GM12875 (cell line): ENCODE data around the gene FLII.

ENCODE experiments used
- H3K4me3 ChIP-seq: one replicate; pipeline ENCODE4 v1.5.1; 2011; ENCODE audit warnings: low read depth, low read length, control low read depth
- TF ChIP-seq, protein P1 (sequence below): IDR thresholded peaks from 2 replicates; pipeline ENCODE4 v1.5.1; 2011; ENCODE audit warnings: low read depth, mild to moderate bottlenecking, control low read depth, inconsistent platforms, low read length, moderate library complexity, borderline replicate concordance; ENCODE audit not compliant: insufficient read depth

The FLII gene

DNA sequence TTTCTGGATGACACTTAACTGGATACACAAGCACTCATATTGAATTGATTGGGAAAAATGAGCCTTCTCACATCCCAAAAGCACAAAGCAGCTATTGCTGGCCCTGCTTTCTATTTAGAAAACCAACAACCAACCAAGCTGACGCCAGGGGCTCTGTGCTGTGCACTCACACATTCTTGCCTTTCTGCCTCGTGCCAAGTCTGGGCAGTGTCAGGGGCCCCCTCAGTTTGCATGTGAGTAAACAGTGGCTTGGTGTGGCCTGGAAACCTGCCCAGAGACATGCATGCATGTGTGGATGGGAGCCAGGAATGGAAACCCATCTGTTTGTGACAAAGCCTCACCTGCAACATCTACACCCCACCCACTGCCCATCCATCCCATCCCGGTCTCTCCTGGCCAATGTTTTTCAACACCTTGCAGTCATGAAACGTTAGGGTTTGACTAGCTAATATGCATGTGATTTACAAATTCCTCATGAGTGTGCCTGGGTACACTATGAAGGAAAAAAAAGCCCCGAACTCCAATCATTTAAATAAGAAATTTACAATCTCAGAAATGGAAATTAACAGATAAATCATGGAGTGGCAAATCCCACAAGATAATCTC is 22.3 kb upstream of the FLII start:
- TF ChIP-seq, protein P1, sequence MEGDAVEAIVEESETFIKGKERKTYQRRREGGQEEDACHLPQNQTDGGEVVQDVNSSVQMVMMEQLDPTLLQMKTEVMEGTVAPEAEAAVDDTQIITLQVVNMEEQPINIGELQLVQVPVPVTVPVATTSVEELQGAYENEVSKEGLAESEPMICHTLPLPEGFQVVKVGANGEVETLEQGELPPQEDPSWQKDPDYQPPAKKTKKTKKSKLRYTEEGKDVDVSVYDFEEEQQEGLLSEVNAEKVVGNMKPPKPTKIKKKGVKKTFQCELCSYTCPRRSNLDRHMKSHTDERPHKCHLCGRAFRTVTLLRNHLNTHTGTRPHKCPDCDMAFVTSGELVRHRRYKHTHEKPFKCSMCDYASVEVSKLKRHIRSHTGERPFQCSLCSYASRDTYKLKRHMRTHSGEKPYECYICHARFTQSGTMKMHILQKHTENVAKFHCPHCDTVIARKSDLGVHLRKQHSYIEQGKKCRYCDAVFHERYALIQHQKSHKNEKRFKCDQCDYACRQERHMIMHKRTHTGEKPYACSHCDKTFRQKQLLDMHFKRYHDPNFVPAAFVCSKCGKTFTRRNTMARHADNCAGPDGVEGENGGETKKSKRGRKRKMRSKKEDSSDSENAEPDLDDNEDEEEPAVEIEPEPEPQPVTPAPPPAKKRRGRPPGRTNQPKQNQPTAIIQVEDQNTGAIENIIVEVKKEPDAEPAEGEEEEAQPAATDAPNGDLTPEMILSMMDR: no peak
- no peak overlapping the region for H3K4me3 ChIP-seq

DNA sequence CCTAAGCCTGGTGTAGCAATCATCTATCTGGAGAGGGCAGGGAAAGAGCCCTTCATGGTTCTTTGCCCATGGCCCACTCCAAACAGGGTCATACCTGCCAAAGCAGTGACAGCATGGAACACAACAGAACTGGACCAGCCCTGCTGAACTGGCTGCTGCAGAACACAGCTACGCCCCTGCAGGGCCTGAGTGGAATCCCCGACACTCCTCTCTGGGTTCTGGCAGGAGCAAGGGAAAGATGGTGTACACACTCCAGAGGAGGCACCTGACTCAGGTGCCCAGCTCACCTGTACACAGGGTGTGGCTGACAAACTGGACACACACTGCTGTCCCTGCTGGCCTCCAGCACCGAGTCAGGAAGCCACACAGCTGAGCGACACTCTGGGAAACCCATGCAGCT is 21.7 kb upstream of the FLII start:
- TF ChIP-seq, protein P1: no peak
- H3K4me3 ChIP-seq: no peak overlapping the region

DNA sequence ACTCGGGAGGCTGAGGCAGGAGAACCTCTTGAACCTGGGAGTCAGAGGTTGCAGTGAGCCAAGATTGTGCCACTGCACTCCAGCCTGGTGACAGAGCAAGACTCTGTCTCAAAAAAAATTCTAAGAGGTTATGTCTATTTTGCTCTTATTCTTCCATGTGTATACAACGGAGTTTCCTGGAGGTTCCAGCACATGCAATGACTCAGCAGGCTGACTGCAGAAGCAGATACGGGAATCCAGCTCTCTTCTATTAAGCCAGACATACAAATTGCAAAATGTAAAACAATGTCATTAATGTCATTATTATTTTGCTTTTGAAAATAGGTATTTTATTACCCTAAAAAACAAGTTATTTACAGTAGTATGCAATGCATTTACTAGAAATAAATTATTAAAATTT is 20.3 kb upstream of the FLII start:
- TF ChIP-seq, protein P1: no peak
- H3K4me3 ChIP-seq: no peak overlapping the region

DNA sequence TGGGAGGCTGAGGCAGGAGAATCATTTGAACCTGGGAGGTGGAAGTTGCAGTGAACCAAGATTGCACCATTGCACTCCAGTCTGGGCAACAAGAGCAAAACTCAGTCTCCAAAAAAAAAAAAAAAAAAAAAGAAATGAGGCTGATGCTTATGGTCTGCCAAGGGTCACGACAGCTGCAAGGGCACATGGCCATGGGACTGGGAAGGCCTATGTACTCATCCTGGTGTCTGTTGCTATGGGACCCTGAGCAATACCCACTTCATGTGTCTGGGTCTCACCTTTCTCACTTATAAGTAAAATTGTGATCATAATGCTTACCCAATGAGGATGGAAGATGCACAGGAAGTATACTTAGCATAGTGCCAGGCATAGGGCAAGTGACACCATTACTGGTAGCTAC is 18.5 kb upstream of the FLII start:
- TF ChIP-seq, protein P1: no peak
- no peak overlapping the region for H3K4me3 ChIP-seq

DNA sequence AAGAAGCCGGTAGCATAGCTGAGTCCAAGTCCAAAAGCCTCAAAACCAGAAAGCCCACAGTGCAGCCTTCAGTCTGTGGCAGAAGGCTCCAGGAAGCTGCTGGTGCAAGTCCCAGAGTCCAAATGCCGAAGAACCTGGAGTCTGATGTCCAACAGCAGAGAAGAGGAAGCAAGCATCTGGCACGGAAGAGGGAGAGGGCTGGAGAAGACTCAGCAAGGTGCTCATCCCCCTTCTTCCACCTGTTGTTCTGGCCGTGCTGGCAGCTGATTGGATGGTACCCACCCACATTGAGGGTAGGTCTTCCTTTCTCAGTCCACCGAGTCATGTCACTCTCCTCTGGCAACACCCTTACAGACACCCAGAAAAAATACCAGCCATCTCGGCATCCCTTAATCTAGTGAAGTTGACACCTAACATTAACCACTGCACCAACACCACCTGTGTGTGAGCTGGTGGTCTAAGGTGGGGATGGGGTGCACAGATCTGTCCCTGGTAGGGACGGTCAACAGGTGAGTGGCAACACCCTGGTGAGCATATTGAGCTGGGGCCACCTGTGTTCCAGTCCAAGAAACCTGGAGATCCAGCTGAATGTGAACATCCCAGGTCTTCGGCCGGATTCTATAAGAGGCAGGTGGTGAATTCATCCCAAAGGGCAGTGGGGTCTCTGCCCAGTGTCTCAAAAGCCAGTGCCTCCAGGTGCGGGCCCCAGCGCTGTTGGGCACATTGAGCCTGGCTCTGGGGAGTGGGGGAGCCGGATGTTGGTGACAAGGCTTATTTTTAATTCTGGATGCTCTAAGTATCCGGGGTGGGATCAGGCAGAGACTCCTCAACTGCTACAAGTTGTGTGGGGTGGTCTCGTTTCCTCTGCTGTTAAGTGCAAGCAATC is 11.8 kb upstream of the FLII start:
- no peak overlapping the region for H3K4me3 ChIP-seq
- TF ChIP-seq, protein P1: no peak

DNA sequence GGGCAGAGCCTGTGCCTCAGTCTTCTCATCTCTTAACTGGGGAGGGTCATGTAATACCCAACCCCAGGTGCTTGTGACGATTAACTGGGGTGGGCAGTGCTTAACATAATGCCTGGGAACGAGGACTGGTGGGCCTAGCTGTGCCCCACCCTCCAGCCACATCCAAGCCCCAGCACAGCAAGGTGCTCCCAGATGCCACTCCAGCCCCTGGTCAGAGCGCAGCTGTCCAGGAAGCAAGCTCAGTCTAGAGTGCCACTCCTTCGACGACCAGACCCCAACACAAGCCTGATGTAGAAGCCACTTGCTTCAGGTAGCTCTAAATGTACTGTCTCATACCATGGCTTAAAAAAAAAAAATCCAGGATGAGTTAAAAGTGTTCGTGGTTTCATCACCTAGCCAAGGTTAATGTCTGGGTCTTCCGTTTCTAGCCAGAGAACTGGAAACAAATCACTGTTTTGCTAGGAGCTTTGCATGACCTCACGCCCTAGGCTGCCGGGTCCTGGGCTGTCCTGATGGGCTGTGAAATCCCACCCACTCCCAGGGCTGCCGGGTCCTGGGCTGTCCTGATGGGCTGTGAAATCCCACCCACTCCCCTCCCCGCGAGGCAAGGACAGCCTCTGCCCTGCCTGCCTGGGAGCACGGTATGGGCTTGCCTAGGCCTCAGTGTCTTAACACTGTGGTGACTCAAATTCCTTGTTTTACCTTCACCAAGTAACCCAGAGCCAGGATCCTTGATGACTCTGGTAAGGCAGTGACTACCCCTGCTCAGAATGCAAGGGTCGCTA is 9.6 kb upstream of the FLII start:
- TF ChIP-seq, protein P1: no peak
- no peak overlapping the region for H3K4me3 ChIP-seq
